B cell (primary cell): Measurements from ENCODE around the gene GUCA2A.

Source experiments
- CTCF ChIP-seq: fragments of 200-600 bp; IDR thresholded peaks from one replicate; pipeline ENCODE4 v1.8.0; 2022; ENCODE audit warnings: antibody characterized with exemption, mild to moderate bottlenecking
- EZH2 ChIP-seq: IDR thresholded peaks from 2 replicates; pipeline ENCODE4 v1.6.1; 2012; ENCODE audit warnings: borderline replicate concordance, low read depth, mild to moderate bottlenecking, moderate library complexity, low read length; ENCODE audit not compliant: insufficient read depth, poor library complexity, severe bottlenecking

GRCh38 chr1:42165511-42166210 lies 1.1 kb upstream of the GUCA2A start:
- TF ChIP-seq CTCF (no peak), EZH2 (no peak)
